ENCODE data around the gene NRBP1.
"Not testable (repeated sequence)": the region's sequence is repeated elsewhere in the genome, so short reads cannot be mapped to it uniquely, and the experiment has no call there.

The NRBP1 gene

GRCh38 chr2:27421660-27422250 lies 6.7 kb upstream of the NRBP1 start:
- no peak for DNase-seq

DNA sequence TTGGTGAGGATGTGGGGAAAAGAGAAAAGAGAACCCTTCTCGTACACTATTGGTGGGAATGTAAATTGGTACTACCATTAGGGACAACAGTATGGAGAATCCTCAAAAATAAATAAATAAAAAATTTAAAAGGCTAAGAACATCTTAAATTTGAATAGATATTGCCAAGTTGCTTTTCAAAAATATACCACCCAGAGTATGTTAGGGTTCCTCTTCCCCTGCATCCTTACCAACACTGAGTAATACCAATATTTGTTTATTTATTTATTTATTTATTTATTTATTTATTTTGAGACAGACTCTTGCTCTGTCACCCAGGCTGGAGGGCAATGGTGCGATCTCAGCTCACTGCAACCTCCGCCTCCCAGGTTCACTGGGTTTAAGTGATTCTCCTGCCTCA lies 5.5 kb upstream of the NRBP1 start:
- DNase-seq = no peak
- ATAC-seq = no peak

More at GRCh38 chr2:27421660-27422250, 6.7 kb upstream of the NRBP1 start:
- ATAC-seq = no peak

DNA sequence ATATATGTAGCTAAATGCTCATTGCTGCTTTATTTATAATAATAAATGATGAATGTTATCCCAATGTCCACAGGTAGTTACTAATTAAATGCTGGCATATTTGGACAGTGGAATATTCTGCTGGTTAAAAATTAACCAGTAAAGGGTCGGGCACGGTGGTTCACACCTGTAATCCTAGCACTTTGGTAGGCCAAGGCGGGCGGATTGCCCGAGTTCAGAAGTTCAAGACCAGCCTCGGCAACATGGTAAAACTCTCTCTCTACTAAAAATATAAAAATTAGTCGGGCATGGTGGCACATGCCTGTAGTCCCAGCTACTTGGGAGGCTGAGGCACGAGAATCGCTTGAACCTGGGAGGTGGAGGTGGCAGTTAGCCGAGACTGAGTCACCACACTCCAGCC lies 3.4 kb upstream of the NRBP1 start:
- not testable (repeated sequence) for DNase-seq, ATAC-seq

- ATAC-seq = no peak
Measured at GRCh38 chr2:27427863-27428212, 593 bp upstream of the NRBP1 start.

GRCh38 chr2:27428978-27429541 lies 629 bp downstream of the NRBP1 start:
- peak; percentile 84 for ATAC-seq

More at GRCh38 chr2:27427863-27428212, 593 bp upstream of the NRBP1 start:
- no peak for DNase-seq

GRCh38 chr2:27431395-27431794 lies 3.0 kb downstream of the NRBP1 start:
- DNase-seq (peak; percentile 35), ATAC-seq (peak; percentile 24)

More at GRCh38 chr2:27428978-27429541, 629 bp downstream of the NRBP1 start:
- DNase-seq = peak; percentile 83

DNA sequence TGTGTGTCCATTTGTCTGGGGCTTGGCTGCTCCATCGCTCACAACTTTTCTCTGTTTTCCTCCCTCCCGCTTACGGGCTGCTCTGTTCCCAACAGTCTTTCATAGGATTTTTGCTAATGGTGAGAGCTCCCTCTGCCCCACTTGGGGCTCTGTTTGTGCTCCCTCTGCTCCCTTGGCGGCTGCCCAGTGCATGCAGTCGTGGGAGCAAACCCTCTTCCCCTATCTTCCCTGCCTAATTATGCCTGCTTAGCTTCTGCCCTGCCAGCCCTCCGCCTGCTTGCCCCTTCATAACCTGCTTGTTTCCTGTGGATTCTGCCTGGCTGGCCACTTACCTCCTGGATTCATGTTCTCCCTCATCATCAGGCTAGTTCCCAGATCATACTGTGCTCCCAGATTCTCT lies 7.2 kb downstream of the NRBP1 start:
- ATAC-seq = no peak
- no peak for DNase-seq

GRCh38 chr2:27441226-27441926 lies 12.9 kb downstream of the NRBP1 start:
- ATAC-seq (peak; percentile 53), DNase-seq (no peak)

GRCh38 chr2:27441958-27442919 lies 13.8 kb downstream of the NRBP1 start, which contains the start of gene KRTCAP3:
Gene KRTCAP3 (plus strand): TSS chr2:27442381. CDS start chr2:27442413, 32 bp downstream.
- DNase-seq (peak; percentile 33), ATAC-seq (peak; percentile 20)

GRCh38 chr2:27442920-27443282 lies 14.5 kb downstream of the NRBP1 start:
- no peak for DNase-seq
- peak; percentile 5 for ATAC-seq

- no peak for ATAC-seq
- no peak for DNase-seq
Measured at GRCh38 chr2:27445155-27445554, 16.7 kb downstream of the NRBP1 start.

- no peak for DNase-seq
- ATAC-seq = no peak
Measured at GRCh38 chr2:27445615-27446014, 17.2 kb downstream of the NRBP1 start.

DNA sequence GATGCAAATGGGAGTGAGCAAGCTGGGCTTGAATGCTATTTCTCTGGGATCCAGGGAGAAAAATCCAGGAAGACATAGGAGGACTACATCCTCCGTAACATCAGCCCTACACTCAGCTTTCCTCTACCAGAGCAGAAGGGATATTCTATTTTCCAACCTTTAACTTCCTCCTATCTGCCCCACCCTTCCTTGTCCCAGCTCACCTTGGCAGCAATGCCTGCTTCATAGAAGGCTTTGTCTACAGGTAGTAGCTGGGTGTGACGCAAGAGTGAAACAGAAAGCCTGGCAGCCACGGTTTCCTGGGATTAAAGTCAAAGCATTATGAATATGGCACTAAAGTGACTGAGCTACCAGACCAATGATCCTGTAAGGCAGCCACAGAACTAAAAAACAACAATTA lies 17.6 kb downstream of the NRBP1 start:
- no peak for DNase-seq
- ATAC-seq = no peak

DNA sequence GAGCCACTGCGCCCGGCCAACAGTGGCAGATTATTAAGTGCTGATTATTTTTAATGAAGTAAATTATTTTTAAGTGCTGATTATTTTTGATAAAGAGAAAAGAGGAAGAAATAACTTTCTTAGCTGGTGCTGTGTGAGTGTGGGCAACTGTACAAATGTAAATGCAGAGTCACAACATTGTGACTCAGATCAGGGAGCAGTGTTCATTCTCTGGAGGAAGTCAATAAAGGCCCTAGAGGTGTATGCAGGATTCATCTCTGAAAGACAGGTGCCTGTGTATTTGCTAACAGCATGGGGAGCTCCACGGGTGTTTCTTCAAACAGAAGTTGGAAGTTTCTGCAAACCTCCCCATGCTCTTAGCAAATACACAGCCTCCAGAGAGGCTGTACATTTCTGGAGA lies 19.9 kb downstream of the NRBP1 start:
- DNase-seq (no peak), ATAC-seq (no peak)

DNA sequence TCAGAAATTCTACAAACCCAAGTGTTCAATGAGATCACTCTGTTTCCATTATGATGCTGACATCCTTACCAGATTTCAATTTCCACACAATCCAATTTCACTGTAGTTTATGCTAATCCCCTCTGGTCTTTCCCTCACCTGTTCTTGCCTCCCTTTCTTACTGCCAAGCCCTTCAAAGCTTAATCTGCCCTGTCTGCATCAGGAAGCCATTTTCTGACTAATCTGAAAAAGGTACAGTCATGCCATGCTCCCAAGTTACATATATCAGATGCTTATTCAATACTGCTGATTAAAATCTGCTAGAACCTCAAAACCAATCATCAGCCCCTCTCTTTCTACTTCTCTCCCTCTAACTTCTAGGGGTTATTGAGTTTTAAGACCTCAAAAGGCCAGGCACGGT lies 22.7 kb downstream of the NRBP1 start:
- DNase-seq (no peak), ATAC-seq (peak; percentile 65)

- no peak for ATAC-seq
- no peak for DNase-seq
Measured at GRCh38 chr2:27453968-27454367, 25.5 kb downstream of the NRBP1 start.

DNA sequence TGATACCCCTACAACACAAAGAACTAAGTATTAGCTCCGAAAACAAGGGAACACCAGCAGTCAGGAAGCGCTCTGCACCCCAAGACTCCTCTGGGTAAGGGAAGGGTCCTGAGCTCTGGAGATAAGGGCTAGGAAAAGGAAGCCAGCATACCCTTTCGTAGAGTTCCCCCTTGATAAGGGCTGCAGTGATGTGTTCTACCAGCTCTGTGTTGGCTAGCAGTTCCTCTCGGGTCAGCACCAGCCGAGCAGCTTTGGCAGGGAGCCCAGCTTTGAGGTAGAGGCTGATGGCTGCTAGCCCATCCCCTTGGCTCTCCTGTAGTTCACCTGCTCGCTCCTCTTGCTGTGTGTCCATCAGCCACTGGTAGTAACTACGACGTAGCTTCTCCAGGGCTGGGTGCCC lies 32.7 kb downstream of the NRBP1 start:
- DNase-seq = no peak
- ATAC-seq = no peak

GRCh38 chr2:27464443-27464842 lies 36.0 kb downstream of the NRBP1 start:
- DNase-seq = no peak
- ATAC-seq = no peak

- DNase-seq (no peak), ATAC-seq (no peak)
Measured at GRCh38 chr2:27471961-27472360, 43.5 kb downstream of the NRBP1 start.

GRCh38 chr2:27485496-27485895 lies 57.1 kb downstream of the NRBP1 start:
- DNase-seq (no peak), ATAC-seq (no peak)

GRCh38 chr2:27489118-27489497 lies 60.7 kb downstream of the NRBP1 start:
- ATAC-seq (no peak), DNase-seq (peak; percentile 11)

Measured in stimulated activated naive CD8-positive, alpha-beta T cell treated with anti-CD3 and anti-CD28 coated beads, Interleukin-15, Interleukin-2, amounts not matched to agents 100 U/mL and 50 U/mL, for 24 hours (primary cell).